Mammary epithelial cell (primary cell): ENCODE data around the gene PRUNE1.

Experiments used
- EZH2 ChIP-seq: IDR thresholded peaks from 2 replicates; pipeline ENCODE4 v1.6.1; 2012; ENCODE audit warnings: low read length, inconsistent platforms, borderline replicate concordance
- TF ChIP-seq, protein P1 (sequence below), 2 donors: IDR thresholded peaks in 1 of 2; conservative IDR thresholded peaks in 1 of 2; 2 replicates each; pipeline ENCODE4 v1.5.1; 2011 to 2012; ENCODE audit warnings: inconsistent platforms in 2 of 2, low read length in 2 of 2, mild to moderate bottlenecking in 2 of 2, control low read depth in 1 of 2, low read depth in 1 of 2; ENCODE audit not compliant: insufficient read depth in 1 of 2; ENCODE audit errors: extremely low read depth in 1 of 2

DNA sequence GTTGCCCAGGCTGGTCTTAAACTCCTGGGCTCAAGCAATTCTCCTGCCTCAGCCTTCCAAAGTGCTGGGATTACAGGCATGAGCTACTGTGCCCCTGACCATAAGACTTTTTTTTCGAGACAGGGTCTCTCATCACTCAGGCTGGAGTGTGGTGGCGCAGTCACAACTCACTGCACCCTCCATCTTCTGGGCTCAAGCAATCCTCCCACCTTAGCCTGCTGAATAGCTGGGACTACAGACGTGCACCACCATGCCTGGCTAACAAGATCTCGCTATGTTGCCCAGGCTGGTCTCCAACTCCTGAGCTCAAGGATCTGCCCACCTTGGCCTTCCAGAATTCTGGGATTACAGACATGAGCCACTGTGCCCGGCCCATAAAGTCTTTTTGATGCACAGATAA is 41.2 kb downstream of the PRUNE1 start:
- TF ChIP-seq, protein P1, sequence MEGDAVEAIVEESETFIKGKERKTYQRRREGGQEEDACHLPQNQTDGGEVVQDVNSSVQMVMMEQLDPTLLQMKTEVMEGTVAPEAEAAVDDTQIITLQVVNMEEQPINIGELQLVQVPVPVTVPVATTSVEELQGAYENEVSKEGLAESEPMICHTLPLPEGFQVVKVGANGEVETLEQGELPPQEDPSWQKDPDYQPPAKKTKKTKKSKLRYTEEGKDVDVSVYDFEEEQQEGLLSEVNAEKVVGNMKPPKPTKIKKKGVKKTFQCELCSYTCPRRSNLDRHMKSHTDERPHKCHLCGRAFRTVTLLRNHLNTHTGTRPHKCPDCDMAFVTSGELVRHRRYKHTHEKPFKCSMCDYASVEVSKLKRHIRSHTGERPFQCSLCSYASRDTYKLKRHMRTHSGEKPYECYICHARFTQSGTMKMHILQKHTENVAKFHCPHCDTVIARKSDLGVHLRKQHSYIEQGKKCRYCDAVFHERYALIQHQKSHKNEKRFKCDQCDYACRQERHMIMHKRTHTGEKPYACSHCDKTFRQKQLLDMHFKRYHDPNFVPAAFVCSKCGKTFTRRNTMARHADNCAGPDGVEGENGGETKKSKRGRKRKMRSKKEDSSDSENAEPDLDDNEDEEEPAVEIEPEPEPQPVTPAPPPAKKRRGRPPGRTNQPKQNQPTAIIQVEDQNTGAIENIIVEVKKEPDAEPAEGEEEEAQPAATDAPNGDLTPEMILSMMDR (conservative IDR thresholded peaks at IDR 0.05 in 1 of 2, IDR thresholded peaks at IDR 0.05 in 1 of 2; ENCODE audit: extremely low read depth in 1 of 2, insufficient read depth in 1 of 2, low read depth in 1 of 2, low read length in 2 of 2): no peak
- TF ChIP-seq EZH2: no peak
